GM12873 (cell line): Measurements from ENCODE around the gene ZYX.

Experiments used
- TF ChIP-seq, protein P1 (sequence below): IDR thresholded peaks from 2 replicates; pipeline ENCODE4 v1.5.1; 2012; ENCODE audit warnings: low read depth, mild to moderate bottlenecking, moderate library complexity, low read length, control low read depth; ENCODE audit not compliant: insufficient read depth; ENCODE audit errors: missing control alignments

The ZYX gene

DNA sequence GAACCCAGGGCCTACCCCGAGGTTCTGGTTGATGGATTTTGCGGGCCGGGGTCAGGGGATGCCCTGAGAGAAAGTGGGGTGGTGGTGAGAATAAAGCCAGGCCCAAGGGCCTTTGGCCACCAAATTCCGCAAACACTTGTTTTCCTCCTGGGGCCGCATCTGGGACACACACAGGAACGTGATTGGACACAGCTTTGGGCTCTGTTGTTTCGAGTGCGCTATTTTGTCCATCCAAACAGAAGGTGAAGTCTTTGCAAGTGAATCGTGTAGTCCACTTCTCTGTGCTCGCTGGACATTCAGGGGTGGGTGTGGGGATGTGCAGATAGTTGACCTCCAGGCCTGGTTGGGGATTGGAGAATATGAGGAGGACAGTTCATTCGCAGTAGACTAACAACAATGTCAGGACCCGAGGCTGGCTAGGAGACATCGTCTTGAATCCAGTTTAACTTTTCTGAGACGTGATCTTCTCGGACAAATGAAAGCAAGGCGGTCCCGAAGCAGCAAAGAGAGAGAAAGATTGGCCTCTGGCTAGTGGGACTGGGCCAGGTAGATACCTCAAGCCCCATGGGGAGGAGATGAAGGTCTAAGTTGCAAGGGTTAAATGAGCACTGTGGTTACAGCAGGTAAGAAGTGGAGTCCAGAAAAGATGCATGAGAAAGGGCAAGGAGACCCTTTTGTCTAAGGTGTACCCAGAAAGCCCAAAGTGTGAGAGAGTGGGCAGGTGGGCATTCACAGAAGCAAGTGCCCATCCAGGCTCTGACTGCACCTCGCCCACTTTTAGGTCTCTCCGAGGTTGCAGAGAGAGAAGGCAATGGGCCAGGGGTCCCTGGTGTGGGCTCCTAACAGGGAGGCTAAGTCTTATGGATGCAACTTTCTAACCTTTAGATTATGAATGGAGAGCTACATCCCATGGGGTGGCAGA, 17.9 kb upstream of the ZYX start:
- TF ChIP-seq, protein P1, sequence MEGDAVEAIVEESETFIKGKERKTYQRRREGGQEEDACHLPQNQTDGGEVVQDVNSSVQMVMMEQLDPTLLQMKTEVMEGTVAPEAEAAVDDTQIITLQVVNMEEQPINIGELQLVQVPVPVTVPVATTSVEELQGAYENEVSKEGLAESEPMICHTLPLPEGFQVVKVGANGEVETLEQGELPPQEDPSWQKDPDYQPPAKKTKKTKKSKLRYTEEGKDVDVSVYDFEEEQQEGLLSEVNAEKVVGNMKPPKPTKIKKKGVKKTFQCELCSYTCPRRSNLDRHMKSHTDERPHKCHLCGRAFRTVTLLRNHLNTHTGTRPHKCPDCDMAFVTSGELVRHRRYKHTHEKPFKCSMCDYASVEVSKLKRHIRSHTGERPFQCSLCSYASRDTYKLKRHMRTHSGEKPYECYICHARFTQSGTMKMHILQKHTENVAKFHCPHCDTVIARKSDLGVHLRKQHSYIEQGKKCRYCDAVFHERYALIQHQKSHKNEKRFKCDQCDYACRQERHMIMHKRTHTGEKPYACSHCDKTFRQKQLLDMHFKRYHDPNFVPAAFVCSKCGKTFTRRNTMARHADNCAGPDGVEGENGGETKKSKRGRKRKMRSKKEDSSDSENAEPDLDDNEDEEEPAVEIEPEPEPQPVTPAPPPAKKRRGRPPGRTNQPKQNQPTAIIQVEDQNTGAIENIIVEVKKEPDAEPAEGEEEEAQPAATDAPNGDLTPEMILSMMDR, result no peak

DNA sequence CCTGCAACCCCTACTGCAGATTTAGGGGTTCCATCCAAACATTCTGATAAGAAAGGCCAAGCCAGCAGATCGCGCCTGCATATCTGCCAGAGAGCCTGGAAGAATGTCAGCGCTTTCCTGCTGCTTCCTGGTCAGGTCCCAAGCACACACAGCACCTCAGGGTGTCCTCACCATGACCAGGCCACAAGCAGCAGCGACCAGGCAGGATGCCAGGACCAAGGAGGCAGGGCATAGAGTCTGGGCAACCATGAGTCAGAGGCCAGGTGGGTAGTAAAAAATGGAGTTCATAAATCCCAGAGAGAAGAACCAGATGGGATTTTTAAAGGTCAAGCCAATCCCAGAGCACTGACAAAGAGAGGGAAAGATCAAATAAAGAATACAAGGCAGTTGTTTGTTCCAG, 13.2 kb upstream of the ZYX start:
- TF ChIP-seq, protein P1, result no peak

DNA sequence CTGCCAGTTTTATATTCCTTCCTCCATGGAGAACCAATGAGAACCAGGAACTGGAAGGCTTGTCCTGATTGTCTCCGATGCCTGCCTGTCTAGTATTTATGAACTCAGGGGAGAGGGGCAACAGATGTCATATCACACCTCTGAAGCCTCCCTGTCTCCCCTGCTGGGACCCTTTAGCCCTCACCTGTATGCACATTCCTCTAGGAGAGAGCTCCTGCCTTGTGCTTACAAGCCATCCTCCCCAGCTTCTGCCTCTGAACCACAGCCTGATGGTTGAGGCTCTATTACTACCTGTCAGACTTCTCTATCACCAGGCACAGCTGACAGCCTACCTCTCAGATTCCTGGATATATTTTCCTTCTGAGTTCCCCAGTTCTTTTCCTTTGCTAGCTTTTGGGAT, 12.8 kb upstream of the ZYX start:
- TF ChIP-seq, protein P1, result no peak

DNA sequence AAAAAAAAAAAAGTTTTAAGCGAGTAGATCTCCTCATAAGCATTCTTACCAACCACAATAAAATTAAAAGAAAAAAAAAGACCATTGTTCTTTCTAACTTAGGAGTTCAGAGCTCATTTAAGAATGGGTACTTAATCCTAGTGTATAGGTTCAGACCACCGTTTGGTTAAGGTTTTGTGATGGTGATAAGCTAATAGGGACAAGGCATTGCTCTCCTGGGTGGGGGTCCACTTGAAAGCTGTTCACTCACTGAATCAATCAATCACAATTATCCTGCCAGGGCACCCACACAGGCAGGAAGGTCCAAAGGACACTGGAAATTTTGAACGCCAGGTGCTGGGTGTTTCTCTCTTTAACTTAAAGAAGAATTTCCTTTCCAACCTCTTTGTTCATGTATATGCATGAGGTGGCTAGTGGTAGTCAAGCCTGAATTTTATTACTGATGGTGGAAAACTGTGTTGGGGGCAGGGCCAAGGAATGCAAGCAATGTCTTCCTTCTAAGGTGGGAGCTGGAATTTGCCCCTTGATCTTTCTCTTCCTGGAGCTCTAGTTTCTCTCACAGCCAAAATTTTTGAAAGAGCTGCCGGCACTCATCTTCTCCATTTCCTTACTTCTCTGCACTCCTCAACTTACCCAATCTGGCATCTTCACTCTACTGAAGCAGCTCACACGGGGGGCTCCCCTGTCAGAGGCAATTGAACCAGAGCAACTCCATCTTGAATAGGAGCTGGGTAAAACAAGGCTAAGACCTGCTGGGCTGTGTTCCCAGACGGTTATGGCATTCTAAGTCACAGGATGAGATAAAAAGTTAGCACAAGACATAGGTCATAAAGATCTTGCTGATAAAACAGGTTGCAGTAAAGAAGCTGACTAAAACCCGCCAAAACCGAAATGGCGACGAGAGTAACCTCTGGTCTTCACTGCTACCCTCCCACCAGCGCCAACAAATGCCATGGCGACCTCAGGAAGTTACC, 11.2 kb upstream of the ZYX start:
- TF ChIP-seq, protein P1, result no peak

DNA sequence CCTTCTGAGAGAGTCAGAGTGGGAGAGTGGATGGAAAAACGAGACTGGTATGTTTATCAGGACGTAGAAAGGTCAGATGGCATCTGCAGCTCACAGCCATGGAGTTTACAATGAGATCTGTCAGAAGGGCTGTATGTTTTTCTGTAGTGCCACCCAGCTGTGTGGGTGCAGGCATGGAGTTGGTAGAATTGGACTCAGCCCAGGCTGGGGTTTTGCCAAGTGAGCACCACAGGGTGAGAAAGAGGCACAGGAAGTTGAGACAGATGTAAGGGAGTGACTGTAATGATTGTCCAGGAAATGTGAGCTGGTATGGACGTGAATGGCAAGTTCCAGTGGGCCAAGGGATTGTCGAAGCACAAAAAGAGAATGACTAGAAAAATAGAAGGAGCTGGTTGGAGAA, 9.1 kb upstream of the ZYX start:
- TF ChIP-seq, protein P1, result no peak

DNA sequence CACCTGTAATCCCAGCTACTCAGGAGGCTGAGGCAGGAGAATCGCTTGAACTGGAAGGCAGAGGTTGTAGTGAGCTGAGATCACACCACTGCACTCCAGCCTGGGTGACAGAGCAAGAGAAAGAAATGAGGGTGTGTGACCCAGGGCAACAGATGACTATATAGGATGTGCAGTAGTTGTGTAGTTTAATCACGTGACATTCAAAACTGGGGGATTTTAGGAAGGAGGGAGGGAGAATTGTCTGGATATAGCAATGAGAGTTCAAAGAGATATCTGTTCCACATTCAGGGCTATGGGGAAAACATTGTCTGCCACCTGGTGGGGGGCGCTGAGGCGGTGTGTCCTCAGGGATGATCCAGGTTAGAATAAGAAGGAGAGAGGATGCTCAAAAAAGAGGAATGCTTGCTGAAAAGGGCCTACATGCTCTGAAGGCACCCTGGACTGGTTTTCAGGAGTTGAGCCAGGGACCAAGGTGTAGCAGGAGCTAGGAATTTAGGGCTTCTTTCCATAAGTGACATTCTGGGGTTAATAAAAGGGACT, 7.8 kb upstream of the ZYX start:
- TF ChIP-seq, protein P1, result no peak

DNA sequence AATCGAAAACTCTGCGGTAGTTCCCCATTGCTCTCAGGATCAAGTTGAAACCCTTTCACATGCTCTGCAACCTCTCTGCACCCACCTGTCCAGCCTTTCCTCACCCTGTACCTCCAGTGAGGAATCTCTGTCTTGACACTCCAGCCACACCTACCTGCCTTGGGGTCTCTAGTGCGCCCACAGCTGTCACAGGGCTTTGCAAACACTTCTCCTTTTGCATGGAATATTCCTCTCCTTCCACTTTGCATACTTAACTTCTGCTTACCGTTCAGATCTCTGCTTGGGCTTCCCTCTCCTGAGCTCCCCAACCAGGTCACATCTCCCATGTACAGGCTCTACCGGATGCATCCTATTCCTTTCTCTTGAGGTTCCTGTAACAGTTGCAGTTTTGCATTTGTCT, 6.6 kb upstream of the ZYX start:
- TF ChIP-seq, protein P1, result no peak
